NCI-H2196 treated with DMSO at 0.1 percent for 48 hours (cell line): ENCODE data around the gene PDCD4.
A peak's percentile ranks its signal among the peaks of the same experiment; 100 is the strongest.

Experiments
- DNase-seq: peaks from one replicate; lab custom pipeline; 2025; ENCODE audit not compliant: unreplicated experiment; lab: John Stamatoyannopoulos, UW

PDCD4 gene

DNA sequence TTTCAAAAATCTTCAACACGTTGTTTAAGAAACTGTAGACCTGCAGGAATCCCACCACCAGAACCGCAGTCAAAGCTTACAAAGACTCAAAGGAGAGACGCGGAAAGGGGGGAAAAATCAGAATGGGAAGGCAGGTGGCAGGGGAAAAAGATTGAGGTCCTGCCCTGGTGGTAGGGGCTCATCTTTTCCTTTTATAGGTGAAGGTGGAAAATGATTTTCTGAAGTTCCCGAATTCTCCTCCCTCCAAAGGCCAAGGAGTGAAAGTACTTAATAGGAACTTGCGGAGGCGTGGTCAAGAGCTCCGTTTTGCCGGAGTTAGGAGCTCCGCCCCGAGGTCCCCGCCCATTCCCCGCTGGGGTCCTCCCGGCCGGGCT is 46.5 kb downstream of the PDCD4 start:
- DNase-seq, result peak; percentile 51

DNA sequence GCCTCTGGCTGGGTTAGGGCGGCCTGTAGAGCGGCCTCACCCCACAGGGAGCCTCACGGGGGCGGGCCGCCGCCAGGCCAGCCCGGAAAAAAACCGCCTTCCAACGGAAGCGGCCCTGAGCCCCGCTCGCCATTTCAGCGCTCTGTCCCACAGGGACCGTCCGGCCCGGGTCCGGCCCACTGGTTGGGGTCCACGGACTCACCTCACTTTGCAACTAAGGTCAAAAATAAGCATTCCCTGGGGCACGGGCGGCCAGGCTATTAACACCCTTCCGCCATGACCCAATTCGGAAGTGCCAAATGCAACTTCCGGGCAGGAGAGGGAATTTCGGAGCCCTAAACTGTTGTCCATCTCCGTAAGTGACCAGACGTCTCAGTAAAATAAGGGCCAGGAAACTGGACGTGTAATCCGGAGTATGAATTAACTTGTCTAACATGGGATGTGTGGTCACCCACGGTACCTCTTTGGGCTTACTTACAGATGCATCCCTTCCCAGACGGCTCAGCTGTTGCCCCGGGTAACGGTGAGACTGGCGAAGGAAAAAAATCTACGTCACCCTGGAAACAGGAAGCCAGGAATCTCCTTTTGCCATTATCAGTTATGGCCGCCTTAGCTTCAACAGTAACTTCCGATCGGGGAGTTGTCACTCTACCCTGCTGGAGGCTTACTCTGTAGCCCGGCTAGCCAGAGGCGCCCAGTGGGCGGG is 47.1 kb downstream of the PDCD4 start, which contains the start of gene BBIP1:
Gene BBIP1 (minus strand): TSS at position 538 of the 706 bp plus-strand sequence. CDS start 1,023 bp downstream, outside the sequence.
- DNase-seq, result peak; percentile 96

DNA sequence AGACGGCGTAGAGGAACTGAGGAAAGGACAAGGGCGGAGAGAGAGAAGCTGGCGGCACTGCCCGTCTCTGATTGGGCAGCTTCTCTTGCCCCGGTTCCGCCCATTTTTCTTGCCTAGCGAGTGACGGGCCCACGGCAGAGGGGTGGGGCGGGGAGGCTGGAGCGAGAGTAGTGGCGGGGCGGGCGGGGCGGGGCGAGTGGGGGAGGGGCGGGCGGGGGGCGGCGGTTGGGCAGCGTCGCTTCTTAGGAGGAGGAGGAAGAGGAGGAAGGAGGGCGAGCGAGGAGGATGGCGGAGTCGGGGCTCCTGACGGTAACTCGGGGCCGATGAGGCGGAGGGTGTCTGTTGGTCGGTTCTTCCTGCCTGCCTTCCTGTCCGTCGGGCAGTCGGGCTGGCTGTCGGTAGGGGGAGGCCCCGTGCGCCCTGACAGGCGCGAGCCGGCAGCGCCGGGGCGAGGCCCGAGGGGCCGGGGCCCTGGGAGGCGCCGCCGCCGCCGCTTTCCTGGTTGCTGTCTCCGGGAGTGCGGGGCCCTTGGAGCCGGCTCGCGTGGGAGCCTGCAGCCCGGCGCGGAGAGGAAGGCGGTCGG is 47.7 kb downstream of the PDCD4 start, which contains the start of gene SHOC2:
Gene SHOC2 (plus strand): TSS at position 256 of the 583 bp plus-strand sequence. CDS start 44,755 bp downstream, outside the sequence.
- DNase-seq, result peak; percentile 39

DNA sequence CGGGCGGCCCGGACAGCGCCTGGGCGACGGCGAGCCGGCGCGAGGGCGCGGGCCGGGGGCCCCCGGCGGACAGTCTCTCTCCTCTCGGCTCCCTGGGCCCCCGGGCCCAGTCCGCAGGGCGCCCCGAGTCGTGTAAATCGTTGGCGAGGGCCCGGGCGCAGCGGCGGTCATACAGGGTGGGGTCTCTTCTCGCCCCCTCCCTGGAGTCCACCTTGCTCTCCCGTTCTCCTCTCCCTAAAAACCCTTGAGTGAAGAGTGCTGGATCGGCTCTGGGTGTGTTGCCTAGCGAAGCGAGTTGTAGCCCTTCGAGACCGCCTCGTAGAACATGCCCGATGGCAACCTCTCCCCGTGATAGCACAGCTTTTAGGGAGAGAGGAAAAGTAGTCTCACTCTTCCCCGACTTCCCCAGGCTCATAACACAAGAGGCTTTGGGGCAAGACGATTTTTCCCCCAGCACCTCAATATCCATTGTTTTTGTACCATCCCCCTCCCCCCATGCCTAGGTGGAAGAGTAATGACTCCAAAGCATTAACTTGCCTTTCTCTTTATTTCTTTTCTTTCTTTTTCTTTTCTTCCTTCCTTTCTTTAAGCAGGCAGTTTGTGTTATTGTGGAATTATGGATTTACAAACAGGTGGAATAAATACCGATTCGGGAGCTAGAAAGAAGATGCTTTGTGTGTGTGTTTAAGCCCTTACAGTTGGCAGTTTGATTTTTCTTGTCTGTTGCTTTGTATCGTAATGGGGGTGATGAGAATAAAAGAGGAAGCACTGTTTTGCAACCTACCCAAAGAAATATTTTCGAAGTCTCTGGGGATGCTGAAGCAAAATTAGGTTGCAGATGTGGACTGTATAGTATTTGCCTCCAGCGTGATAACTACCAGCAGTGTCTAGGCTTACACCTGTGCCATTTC is 48.5 kb downstream of the PDCD4 start:
- DNase-seq, result no peak

DNA sequence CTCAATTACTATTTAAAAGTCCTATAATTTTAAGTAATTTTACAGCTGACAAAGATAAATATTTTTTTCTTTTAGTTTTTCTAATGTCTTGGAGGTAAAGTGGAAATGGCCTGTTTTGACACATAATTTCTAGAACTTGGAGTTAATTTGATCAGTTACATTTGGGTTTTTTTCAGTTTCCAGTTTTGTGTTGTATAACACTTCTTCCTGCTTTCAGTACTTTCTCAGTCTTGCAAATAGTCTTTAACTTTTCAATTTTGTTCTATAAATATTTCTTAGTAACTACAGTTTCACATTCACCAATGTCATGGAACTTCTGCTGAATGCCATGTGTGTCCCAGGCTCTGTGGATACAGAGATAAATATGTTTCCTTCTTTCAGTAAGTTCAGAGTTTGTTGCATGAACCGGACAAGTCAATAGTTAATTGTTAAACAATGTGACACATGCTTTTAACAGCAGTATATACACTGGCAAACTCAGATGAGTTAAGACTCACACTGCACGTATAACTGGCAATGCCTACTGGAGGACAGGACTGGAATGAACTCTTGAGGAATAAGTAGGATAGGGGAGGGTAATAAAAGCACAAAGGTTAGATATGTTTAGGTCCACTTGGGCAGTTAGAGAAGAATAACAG is 52.2 kb downstream of the PDCD4 start:
- DNase-seq, result no peak

DNA sequence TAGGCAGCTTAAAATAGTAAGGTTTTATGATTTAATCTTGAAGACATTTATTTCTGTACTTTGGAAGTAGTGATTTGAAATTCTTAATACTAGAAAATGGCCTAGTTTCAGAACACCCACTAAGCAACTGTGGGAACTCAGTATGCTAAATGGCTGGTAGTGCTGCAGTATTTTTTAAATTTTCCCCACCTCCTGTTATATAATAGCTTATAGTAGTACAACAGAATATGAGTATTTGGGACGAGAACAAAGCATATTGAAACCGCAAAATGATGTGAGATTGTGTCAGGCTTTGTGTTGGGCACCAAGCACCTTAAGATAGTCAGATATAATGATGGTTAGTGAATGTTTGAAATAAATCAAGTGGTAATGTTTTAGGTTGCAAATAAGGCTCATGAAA is 55.7 kb downstream of the PDCD4 start:
- no peak for DNase-seq

DNA sequence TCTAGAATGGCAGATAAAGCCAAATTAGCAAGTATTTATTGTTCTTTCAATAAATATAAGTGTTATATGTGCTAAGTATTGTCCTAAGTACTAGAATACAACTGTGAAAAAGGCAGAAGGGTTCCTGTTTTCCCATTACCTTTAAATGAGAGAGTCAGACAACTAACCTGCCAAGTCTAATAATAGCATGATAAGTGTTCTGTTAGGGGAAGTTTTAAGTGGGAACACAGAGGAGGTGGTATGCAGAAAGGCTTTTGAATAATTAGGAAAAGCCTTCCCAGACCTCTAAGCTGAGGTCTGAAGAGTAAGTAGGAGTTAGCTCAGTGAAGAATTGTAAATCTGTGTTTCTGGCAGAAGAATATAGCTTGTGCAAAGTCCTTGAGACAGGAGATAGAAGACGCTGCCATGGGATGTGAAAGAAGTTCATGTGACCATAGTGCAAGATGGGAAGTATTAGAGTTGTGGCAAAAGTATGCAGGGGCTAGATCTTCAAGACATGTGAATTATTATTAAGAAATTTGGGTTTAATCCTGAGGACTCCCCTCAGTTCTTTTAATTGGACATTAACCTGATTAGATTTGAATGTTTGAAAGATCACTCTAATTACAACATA is 60.1 kb downstream of the PDCD4 start:
- no peak for DNase-seq

DNA sequence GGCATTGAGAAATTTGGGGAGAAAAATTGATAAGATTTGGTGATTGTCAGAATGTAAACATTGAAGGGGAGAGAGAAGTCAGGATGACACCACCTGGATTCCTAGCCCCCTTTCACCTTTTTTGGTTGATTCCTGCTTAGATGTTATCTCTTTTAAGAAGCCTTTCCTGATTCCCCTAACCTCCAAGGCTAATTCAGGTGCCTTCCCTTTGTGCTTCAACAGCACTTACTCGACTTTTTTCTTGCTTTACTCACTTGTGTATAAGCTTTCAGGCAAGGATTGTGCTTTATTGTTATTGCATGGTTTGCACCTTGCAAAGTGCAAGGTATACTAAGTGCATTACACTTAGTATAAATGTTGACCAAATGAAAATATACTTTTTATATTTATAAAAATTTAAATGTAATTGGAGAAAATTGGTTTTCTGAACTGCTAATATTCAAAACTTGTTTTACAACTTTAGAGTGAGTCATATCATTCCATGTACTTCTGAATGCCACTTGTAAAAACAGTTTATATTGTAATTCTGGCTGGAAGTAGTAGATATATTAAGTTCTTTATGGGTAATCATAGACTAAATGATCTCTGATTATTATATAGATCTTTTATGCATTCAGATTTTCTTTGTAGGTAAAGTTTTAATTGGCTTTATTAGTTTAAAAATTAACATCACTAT is 60.9 kb downstream of the PDCD4 start:
- DNase-seq, result no peak

DNA sequence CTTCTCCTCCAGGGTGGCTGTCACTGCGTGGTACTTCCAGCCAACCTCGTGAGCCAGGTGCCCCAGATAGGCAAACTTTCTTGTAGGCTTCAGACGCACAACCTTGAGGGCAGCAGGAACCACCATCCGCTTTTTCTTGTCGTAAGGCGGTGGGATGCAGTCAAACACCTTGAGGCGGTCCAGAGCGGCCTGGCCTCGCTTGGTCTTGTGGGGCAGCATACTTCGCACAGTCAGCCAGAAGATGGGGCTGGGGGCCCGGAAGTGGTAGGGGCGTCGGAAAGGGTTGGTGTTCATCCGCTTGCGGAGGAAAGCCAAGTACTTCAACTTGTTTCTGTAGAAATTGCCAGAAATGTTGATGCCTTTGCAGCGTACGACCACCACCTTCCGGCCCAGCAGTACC is 65.0 kb downstream of the PDCD4 start:
- no peak for DNase-seq

DNA sequence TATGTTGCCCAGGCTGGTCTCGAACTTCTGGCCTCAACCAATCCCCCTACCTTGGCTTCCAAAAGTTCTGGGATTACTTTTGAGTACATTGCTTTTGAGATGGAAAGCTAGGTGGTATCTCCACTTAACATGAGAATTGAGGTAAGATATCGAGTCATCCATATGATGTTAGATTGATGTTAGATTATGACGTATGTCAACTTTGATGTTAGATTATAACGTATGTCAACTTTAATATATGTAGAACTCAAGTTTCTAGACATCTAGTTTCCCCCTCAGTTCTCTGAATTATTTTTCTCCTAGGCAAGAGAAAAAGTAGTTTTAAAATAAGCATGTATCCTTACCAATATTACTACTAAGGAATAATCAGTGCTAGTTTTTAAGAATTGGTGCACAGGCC is 67.7 kb downstream of the PDCD4 start:
- DNase-seq, result no peak

DNA sequence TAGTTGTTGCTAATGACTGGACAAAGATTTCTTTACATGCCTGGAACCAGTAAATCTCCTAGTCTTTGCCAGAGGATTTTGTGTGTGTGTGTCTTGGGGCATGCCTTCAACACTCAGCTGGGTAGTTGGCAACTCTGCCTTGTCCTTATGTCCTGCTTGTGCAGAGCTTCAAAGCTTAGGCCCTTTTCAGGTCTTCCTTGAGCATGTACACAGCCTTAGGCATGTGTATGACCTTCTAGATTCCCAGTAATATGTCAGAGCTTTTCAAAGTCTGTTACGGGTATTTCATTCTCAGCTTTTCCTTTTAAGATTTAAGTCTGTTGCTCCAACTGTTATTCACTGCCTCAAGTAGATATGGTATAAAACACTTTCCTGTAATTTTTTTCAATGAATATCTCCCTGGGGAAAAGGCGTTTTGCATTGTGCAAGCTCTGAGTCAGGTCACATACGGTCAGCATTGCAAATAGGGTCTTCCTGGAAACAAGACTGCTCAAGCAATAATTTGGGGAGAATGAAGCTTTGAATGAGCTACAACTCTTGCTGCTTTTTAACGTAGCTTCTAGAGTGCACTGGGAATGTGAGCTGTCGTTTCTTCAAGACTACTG is 73.2 kb downstream of the PDCD4 start:
- DNase-seq, result no peak

DNA sequence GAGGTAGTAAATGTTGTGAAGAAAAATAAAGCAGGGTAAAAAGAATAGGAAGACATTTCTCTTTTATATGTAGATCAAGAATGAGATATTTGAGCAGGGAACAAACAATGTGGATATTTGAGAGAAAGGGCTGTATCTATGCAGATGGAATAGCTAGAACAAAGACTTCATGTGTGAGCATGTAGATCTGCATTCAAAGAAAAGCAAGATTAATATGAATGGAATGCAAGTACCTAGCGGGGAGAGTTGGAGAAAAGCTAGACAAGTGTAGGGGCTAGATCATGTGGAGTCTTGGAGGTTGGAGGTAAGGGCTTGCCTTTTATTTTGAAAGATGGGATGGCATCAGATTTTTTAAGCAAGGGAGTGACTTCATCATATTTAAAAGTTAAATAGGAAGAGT is 74.8 kb downstream of the PDCD4 start:
- no peak for DNase-seq

DNA sequence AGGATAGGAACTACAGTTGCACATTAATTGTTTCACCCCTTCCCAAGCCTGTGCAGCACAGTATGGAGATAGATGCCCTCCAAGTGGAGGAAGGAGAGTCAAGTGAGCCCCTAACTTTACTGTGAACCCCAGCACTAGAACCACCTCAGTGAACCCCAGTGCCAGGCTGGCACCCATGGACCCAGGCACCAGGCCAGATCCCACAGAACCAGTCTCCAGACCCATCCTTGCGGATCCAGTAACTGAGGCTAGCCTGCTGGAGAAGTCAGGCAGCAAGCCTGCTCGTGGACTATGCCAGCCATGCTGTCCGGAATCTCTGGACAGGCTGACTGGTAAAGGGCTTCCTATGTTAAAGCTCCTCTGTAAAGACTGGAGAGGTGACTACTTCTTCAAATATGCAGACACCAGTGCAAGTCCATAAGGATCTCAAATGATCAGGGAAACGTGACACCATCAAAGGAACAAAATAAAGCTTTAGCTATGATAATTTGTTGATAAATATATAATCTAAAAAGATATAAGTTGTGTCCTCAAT is 75.4 kb downstream of the PDCD4 start:
- no peak for DNase-seq
